ENCODE data around the gene CEP112. TPM values are rescaled to one million over a fixed set of nuclear protein-coding genes. Genes with fewer than 3 reads are reported as not detected.

Gene CEP112
- total RNA-seq, 2 experiments from 2014 or later = 1.2 to 1.5 TPM

GRCh38 chr17:65891231-65891735 lies 300.6 kb downstream of the CEP112 start:
- ATAC-seq (no peak), DNase-seq (no peak)
- Mint-ChIP-seq H3K4me3 (no peak overlapping the region), H3K36me3 (ENCODE audit: low read depth) (no peaks in the 10 kb centered on the region), H3K9me3 (no peaks in the 10 kb centered on the region), H3K4me1 (ENCODE audit: low read depth) (no peaks in the 10 kb centered on the region), H3K27ac (no peak overlapping the region), H3K27me3 (no peaks in the 10 kb centered on the region)
- TF ChIP-seq, protein P1, sequence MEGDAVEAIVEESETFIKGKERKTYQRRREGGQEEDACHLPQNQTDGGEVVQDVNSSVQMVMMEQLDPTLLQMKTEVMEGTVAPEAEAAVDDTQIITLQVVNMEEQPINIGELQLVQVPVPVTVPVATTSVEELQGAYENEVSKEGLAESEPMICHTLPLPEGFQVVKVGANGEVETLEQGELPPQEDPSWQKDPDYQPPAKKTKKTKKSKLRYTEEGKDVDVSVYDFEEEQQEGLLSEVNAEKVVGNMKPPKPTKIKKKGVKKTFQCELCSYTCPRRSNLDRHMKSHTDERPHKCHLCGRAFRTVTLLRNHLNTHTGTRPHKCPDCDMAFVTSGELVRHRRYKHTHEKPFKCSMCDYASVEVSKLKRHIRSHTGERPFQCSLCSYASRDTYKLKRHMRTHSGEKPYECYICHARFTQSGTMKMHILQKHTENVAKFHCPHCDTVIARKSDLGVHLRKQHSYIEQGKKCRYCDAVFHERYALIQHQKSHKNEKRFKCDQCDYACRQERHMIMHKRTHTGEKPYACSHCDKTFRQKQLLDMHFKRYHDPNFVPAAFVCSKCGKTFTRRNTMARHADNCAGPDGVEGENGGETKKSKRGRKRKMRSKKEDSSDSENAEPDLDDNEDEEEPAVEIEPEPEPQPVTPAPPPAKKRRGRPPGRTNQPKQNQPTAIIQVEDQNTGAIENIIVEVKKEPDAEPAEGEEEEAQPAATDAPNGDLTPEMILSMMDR (IDR thresholded peaks at IDR 0.05) = no peak
- intact Hi-C loops (cut with micrococcal nuclease) = no loop called here
- POLR2A ChIA-PET = no interaction called here
- CTCF ChIA-PET = interaction anchor here (0.9 kb wide), 1 partner anchor 19 kb away, joined by 3 read pairs; no protein-coding TSS in a partner anchor

DNA sequence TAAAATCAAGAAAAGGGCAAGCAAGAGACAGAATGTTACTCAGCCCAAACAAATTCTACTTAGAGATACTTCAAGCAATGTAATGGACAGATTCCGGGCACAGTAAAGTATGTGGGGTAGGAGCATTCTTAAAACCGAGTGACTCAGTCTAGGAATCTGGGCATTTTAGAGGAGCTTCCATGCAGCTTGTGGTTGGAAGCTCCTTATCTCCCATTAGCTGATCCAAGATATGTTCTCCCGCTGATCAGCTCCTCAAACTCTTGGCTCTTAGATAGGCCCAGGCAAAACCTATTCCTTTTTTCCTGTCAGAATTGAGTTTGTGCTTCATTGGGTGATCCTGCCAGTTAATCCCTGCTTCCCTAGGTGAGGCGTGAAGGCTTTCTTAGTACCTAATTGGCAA lies 303.3 kb downstream of the CEP112 start:
- ChIA-PET POLR2A (no interaction called here), CTCF (no interaction called here)
- intact Hi-C loops (cut with micrococcal nuclease) = no loop called here
- no peaks in the 10 kb centered on the region for H3K4me1 Mint-ChIP-seq (ENCODE audit: low read depth)
- H3K4me3 Mint-ChIP-seq = no peak overlapping the region
- H3K9me3 Mint-ChIP-seq = no peaks in the 10 kb centered on the region
- H3K27ac Mint-ChIP-seq = no peak overlapping the region
- H3K36me3 Mint-ChIP-seq (ENCODE audit: low read depth) = no peaks in the 10 kb centered on the region
- no peaks in the 10 kb centered on the region for H3K27me3 Mint-ChIP-seq
- DNase-seq (no peak), ATAC-seq (no peak)
- TF ChIP-seq, protein P1 (IDR thresholded peaks at IDR 0.05) = no peak

DNA sequence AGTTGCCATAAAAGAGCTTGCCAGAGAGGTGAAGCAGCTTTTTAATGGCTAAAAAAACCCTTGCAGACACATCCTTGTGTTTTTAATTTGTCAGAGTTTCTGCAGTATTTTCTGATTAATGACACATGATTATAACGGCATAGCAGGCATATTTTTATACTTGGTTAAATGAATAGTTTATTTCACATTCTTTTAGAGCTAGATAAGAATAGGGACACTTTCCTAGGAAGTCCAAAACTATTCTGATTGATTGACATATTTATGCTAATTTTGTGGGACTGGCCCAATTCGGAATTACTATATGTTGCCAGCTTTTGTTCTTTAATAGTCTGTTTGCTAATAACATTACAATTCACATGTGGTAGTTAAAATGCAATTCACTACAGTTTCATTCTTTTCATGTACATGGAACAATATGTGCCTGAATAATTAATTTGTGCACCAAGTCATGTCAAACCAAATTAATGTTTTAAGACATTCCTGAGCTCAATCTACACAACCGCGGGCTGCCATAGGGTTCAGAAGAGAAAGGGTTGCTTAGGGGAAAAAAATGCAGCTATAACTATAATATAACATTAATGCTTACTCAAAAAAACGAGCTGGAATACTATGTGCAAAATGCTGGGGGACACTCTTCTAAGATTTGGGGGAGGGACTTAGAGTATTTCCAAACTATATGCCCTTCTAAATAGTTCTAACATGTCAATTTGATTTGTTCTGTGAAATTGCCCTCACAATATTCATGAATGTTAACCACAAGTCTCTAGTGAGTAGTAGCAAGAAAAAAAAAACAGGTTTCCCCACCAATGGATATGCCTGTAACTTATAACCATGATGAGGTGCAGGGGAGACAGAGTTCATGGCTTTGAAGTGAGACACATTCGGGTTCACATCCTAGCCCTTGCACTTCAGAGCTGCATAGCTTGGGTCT lies 305.4 kb downstream of the CEP112 start:
- Mint-ChIP-seq H3K9me3 (no peaks in the 10 kb centered on the region), H3K4me3 (no peak overlapping the region), H3K4me1 (ENCODE audit: low read depth) (no peaks in the 10 kb centered on the region), H3K27me3 (no peaks in the 10 kb centered on the region), H3K27ac (no peak overlapping the region), H3K36me3 (ENCODE audit: low read depth) (no peaks in the 10 kb centered on the region)
- ATAC-seq (no peak), DNase-seq (no peak)
- POLR2A ChIA-PET = no interaction called here
- CTCF ChIA-PET = no interaction called here
- intact Hi-C loops (cut with micrococcal nuclease) = no loop called here
- TF ChIP-seq, protein P1 (IDR thresholded peaks at IDR 0.05) = no peak

- no peaks in the 10 kb centered on the region for H3K36me3 Mint-ChIP-seq (ENCODE audit: low read depth)
- intact Hi-C loops (cut with micrococcal nuclease) = no loop called here
- ATAC-seq = no peak
- ChIA-PET POLR2A (no interaction called here), CTCF (no interaction called here)
- no peaks in the 10 kb centered on the region for H3K9me3 Mint-ChIP-seq
- no peak overlapping the region for H3K4me3 Mint-ChIP-seq
- TF ChIP-seq, protein P1 (IDR thresholded peaks at IDR 0.05) = no peak
- no peak overlapping the region for H3K27ac Mint-ChIP-seq
- DNase-seq = no peak
- no peaks in the 10 kb centered on the region for H3K4me1 Mint-ChIP-seq (ENCODE audit: low read depth)
- H3K27me3 Mint-ChIP-seq = no peaks in the 10 kb centered on the region
Observed at GRCh38 chr17:65885541-65886312, 306.2 kb downstream of the CEP112 start.

GRCh38 chr17:65876985-65877384 lies 314.9 kb downstream of the CEP112 start:
- Mint-ChIP-seq H3K4me1 (ENCODE audit: low read depth) (no peaks in the 10 kb centered on the region), H3K27me3 (peaks cover 3% of the 10 kb centered on the region), H3K36me3 (ENCODE audit: low read depth) (no peaks in the 10 kb centered on the region), H3K9me3 (peaks cover 6% of the 10 kb centered on the region), H3K27ac (no peak overlapping the region), H3K4me3 (no peak overlapping the region)
- DNase-seq (no peak), ATAC-seq (no peak)
- TF ChIP-seq, protein P1 (IDR thresholded peaks at IDR 0.05) = no peak
- intact Hi-C loops (cut with micrococcal nuclease) = no loop called here
- POLR2A ChIA-PET = no interaction called here
- CTCF ChIA-PET = no interaction called here

All from activated CD8-positive, alpha-beta T cell treated with anti-CD3 and anti-CD28 coated beads for 36 hours (primary cell).